ENCODE measurements around the gene NMB.

DNA sequence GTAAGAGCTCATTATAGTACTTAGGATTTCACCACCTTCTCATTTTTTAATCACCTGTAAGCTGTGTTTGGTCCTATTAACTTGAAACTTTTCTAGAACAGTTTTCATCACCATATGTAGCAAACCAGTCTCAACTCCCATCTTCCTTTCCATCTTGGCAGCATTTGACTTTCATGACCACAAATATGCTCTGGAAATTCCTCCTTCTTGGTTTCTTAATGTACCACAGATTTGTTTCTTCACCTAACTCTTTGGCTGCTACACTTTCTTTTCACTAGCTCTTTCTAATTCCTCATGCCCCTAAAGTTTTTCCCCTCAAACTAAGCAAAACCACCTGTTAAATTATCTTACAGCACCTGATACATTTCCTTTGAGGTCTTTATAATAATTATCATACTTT is 13.2 kb upstream of the NMB start:
- TF ChIP-seq, protein P1, sequence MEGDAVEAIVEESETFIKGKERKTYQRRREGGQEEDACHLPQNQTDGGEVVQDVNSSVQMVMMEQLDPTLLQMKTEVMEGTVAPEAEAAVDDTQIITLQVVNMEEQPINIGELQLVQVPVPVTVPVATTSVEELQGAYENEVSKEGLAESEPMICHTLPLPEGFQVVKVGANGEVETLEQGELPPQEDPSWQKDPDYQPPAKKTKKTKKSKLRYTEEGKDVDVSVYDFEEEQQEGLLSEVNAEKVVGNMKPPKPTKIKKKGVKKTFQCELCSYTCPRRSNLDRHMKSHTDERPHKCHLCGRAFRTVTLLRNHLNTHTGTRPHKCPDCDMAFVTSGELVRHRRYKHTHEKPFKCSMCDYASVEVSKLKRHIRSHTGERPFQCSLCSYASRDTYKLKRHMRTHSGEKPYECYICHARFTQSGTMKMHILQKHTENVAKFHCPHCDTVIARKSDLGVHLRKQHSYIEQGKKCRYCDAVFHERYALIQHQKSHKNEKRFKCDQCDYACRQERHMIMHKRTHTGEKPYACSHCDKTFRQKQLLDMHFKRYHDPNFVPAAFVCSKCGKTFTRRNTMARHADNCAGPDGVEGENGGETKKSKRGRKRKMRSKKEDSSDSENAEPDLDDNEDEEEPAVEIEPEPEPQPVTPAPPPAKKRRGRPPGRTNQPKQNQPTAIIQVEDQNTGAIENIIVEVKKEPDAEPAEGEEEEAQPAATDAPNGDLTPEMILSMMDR (IDR thresholded peaks at IDR 0.05 in 8 of 11, conservative IDR thresholded peaks at IDR 0.05 in 3 of 11), result no peak
- no peak for TF ChIP-seq POLR2A (IDR thresholded peaks at IDR 0.05)

All from spleen (tissue), 7 donors.